GM21737 (cell line): ENCODE results near the gene IFNGR1.
A peak's percentile ranks its signal among the peaks of the same experiment; 100 is the strongest.

Source experiments
- ATAC-seq: cut with Tn5 transposase; IDR thresholded peaks from one replicate; pipeline ENCODE4 v1.9.1; 2021; ENCODE audit warnings: mild to moderate bottlenecking, moderate library complexity; ENCODE audit not compliant: unreplicated experiment

Gene IFNGR1

GRCh38 chr6:137181891-137182653 lies 37.1 kb downstream of the IFNGR1 start:
- no peak for ATAC-seq

GRCh38 chr6:137177611-137178010 lies 41.6 kb downstream of the IFNGR1 start:
- no peak for ATAC-seq

GRCh38 chr6:137176729-137177128 lies 42.5 kb downstream of the IFNGR1 start:
- no peak for ATAC-seq

- no peak for ATAC-seq
These were observed 43.3 kb downstream of the IFNGR1 start for GRCh38 chr6:137175868-137176245.

GRCh38 chr6:137175157-137175867 lies 43.9 kb downstream of the IFNGR1 start:
- no peak for ATAC-seq

GRCh38 chr6:137173501-137173900 lies 45.7 kb downstream of the IFNGR1 start, which contains the start of gene IL22RA2:
TSS of gene IL22RA2 (minus strand) at chr6:137173644. CDS start at chr6:137161749, 11,895 bp downstream.
- ATAC-seq, result no peak

GRCh38 chr6:137172734-137173431 lies 46.3 kb downstream of the IFNGR1 start:
- ATAC-seq, result no peak

GRCh38 chr6:137171824-137172733 lies 47.1 kb downstream of the IFNGR1 start:
- no peak for ATAC-seq

GRCh38 chr6:137171053-137171374 lies 48.2 kb downstream of the IFNGR1 start:
- ATAC-seq, result no peak

- ATAC-seq, result no peak
These were observed 48.7 kb downstream of the IFNGR1 start for GRCh38 chr6:137170266-137171052.

- ATAC-seq, result no peak
These were observed 51.3 kb downstream of the IFNGR1 start for GRCh38 chr6:137167702-137168377.

- no peak for ATAC-seq
These were observed 52.7 kb downstream of the IFNGR1 start for GRCh38 chr6:137166247-137167098.

- ATAC-seq, result peak; percentile 68
These were observed 53.6 kb downstream of the IFNGR1 start for GRCh38 chr6:137165375-137166246.

- no peak for ATAC-seq
These were observed 55.4 kb downstream of the IFNGR1 start for GRCh38 chr6:137163732-137164318.

- no peak for ATAC-seq
These were observed 56.4 kb downstream of the IFNGR1 start for GRCh38 chr6:137162692-137163306.

GRCh38 chr6:137161949-137162348 lies 57.2 kb downstream of the IFNGR1 start:
- ATAC-seq, result no peak

- ATAC-seq, result no peak
These were observed 58.4 kb downstream of the IFNGR1 start for GRCh38 chr6:137160763-137161162.
